ENCODE measurements around the gene PSMD12.

GRCh38 chr17:67403065-67403464 lies 36.7 kb upstream of the PSMD12 start:
- TF ChIP-seq, protein P1, sequence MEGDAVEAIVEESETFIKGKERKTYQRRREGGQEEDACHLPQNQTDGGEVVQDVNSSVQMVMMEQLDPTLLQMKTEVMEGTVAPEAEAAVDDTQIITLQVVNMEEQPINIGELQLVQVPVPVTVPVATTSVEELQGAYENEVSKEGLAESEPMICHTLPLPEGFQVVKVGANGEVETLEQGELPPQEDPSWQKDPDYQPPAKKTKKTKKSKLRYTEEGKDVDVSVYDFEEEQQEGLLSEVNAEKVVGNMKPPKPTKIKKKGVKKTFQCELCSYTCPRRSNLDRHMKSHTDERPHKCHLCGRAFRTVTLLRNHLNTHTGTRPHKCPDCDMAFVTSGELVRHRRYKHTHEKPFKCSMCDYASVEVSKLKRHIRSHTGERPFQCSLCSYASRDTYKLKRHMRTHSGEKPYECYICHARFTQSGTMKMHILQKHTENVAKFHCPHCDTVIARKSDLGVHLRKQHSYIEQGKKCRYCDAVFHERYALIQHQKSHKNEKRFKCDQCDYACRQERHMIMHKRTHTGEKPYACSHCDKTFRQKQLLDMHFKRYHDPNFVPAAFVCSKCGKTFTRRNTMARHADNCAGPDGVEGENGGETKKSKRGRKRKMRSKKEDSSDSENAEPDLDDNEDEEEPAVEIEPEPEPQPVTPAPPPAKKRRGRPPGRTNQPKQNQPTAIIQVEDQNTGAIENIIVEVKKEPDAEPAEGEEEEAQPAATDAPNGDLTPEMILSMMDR (conservative IDR thresholded peaks at IDR 0.05 in 1 of 2, IDR thresholded peaks at IDR 0.05 in 1 of 2; ENCODE audit: low read depth in 1 of 2, low read length in 2 of 2) = no peak
- TF ChIP-seq EZH2 (IDR thresholded peaks at IDR 0.05; ENCODE audit: low read length, missing control alignments) = no peak

All from fibroblast of lung (primary cell).